Suprapubic skin (tissue), 4 donors: ENCODE data around the gene C1QTNF2. TPM values are rescaled to one million over a fixed set of nuclear protein-coding genes. Genes with fewer than 3 reads are reported as not detected.
A peak's percentile ranks its signal among the peaks of the same experiment; 100 is the strongest.

Experiments
- DNase-seq, 2 donors: peaks; one replicate each; pipeline ENCODE4 v3.0.0-alpha.2; 2019; ENCODE audit warnings: low spot score in 2 of 2
- H3K27ac ChIP-seq: fragments of 200-600 bp; sonication (generic); one replicate; pipeline ENCODE4 v1.5.1; 2019
- H3K27me3 ChIP-seq: fragments of 200-600 bp; sonication (generic); one replicate; pipeline ENCODE4 v1.5.1; 2019
- H3K36me3 ChIP-seq: fragments of 200-600 bp; sonication (generic); one replicate; pipeline ENCODE4 v1.5.1; 2019
- H3K4me1 ChIP-seq: fragments of 200-600 bp; sonication (generic); one replicate; pipeline ENCODE4 v1.5.1; 2019
- H3K4me3 ChIP-seq: fragments of 200-600 bp; sonication (generic); one replicate; pipeline ENCODE4 v1.5.1; 2019; ENCODE audit warnings: mild to moderate bottlenecking
- H3K9me3 ChIP-seq: fragments of 200-600 bp; sonication (generic); one replicate; pipeline ENCODE4 v1.5.1; 2019
- CTCF ChIP-seq, 2 donors: fragments of 200-600 bp in 1 of 2; fragments of 450-650 bp in 1 of 2; sonication (generic) in 1 of 2; IDR thresholded peaks; one replicate each; pipeline ENCODE4 v1.5.1; 2016 to 2019; ENCODE audit warnings: antibody characterized with exemption in 2 of 2, mild to moderate bottlenecking in 1 of 2, moderate library complexity in 1 of 2
- EP300 ChIP-seq: sonication (generic); formaldehyde crosslinking; IDR thresholded peaks from one replicate; pipeline ENCODE4 v1.6.1; 2017; ENCODE audit warnings: antibody characterized with exemption
- POLR2A ChIP-seq, 2 donors: fragments of 450-650 bp; IDR thresholded peaks; one replicate each; pipeline ENCODE4 v1.6.1; 2017; ENCODE audit warnings: antibody characterized with exemption in 2 of 2, mild to moderate bottlenecking in 2 of 2, moderate library complexity in 2 of 2
- POLR2AphosphoS5 ChIP-seq, 3 donors: sonication (generic); formaldehyde crosslinking; IDR thresholded peaks; one replicate each; pipeline ENCODE4 v1.6.1; 2017; ENCODE audit warnings: antibody characterized with exemption in 3 of 3
- WGBS: methylation state at CpG from one replicate; pipeline ENCODE4 v1.1.5; 2018; 5-methylcytosine and 5-hydroxymethylcytosine counted together
- total RNA-seq, 4 donors: library from RNA; depleted of rRNA; stranded (reverse); fragments of >200 nt; gene quantifications; one replicate each; pipeline ENCODE4 v1.1.0, GENCODE V29; 2016

C1QTNF2 gene
- total RNA-seq, 4 donors from 2014 or later, result 0.21 to 0.23 TPM; not detected in 2

DNA sequence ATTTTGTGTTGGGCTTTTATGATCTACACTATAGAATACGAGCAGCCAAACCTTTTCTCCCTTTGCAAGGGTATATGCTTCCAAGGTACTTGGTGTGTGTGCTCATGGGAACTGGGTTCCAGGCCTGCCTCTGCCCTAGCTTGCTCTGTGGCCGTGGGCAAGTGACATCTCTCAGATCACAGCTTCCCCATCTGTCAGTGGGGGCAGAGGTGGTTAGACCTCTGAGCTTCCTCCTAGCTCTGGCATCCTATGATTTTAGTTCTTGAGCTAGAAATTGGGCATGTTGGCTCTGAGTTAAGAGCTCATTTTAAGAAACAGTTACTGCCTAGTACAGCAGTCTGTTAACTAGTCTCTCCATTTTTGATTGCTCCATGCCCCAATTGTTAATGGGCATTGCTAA, 45.5 kb downstream of the C1QTNF2 start:
- WGBS, result 87% methylated on average over 2 of the region's 2 CpGs
- Histone ChIP-seq H3K27ac (no peak overlapping the region), H3K36me3 (no peaks in the 10 kb centered on the region), H3K4me1 (no peaks in the 10 kb centered on the region), H3K4me3 (no peak overlapping the region), H3K9me3 (no peaks in the 10 kb centered on the region), H3K27me3 (no peaks in the 10 kb centered on the region)
- DNase-seq, result no peak
- no peak for TF ChIP-seq POLR2A (IDR thresholded peaks at IDR 0.05)
- TF ChIP-seq POLR2AphosphoS5 (IDR thresholded peaks at IDR 0.05), result no peak
- TF ChIP-seq CTCF (IDR thresholded peaks at IDR 0.05), result no peak
- no peak for TF ChIP-seq EP300

- Histone ChIP-seq H3K9me3 (no peaks in the 10 kb centered on the region), H3K4me3 (no peak overlapping the region), H3K27ac (no peak overlapping the region), H3K27me3 (peaks cover 5% of the 10 kb centered on the region), H3K4me1 (no peaks in the 10 kb centered on the region), H3K36me3 (no peaks in the 10 kb centered on the region)
- no peak for DNase-seq
- WGBS, result 89% methylated on average over 4 of the region's 4 CpGs
- TF ChIP-seq EP300 (no peak), CTCF (IDR thresholded peaks at IDR 0.05) (no peak), POLR2A (IDR thresholded peaks at IDR 0.05) (no peak), POLR2AphosphoS5 (IDR thresholded peaks at IDR 0.05) (no peak)
These were observed 52.0 kb downstream of the C1QTNF2 start for GRCh38 chr5:160318409-160318808.

GRCh38 chr5:160317434-160317833, 53.0 kb downstream of the C1QTNF2 start:
- no peak for DNase-seq
- Histone ChIP-seq H3K27ac (no peak overlapping the region), H3K4me1 (peaks cover 7% of the 10 kb centered on the region), H3K27me3 (peaks cover 9% of the 10 kb centered on the region), H3K9me3 (no peaks in the 10 kb centered on the region), H3K36me3 (no peaks in the 10 kb centered on the region), H3K4me3 (no peak overlapping the region)
- TF ChIP-seq POLR2A (IDR thresholded peaks at IDR 0.05) (no peak), CTCF (IDR thresholded peaks at IDR 0.05) (no peak), POLR2AphosphoS5 (IDR thresholded peaks at IDR 0.05) (no peak), EP300 (no peak)
- 93% methylated on average over 5 of the region's 5 CpGs for WGBS

- no peak for TF ChIP-seq EP300
- TF ChIP-seq POLR2AphosphoS5 (IDR thresholded peaks at IDR 0.05), result no peak
- TF ChIP-seq POLR2A (IDR thresholded peaks at IDR 0.05), result no peak
- TF ChIP-seq CTCF (IDR thresholded peaks at IDR 0.05), result no peak
- Histone ChIP-seq H3K9me3 (no peaks in the 10 kb centered on the region), H3K36me3 (no peaks in the 10 kb centered on the region), H3K4me3 (no peak overlapping the region), H3K27ac (no peak overlapping the region), H3K27me3 (peaks cover 24% of the 10 kb centered on the region), H3K4me1 (peaks cover 19% of the 10 kb centered on the region)
- DNase-seq, result no peak
- 50% methylated on average over 1 of the region's 1 CpG for WGBS
These were observed 54.5 kb downstream of the C1QTNF2 start for GRCh38 chr5:160315968-160316367.

GRCh38 chr5:160312960-160313727, 57.3 kb downstream of the C1QTNF2 start:
- no peaks in the 10 kb centered on the region for H3K9me3 ChIP-seq
- peaks cover 27% of the 10 kb centered on the region for H3K27me3 ChIP-seq
- H3K36me3 ChIP-seq, result no peaks in the 10 kb centered on the region
- no peak overlapping the region for H3K27ac ChIP-seq
- peaks cover 19% of the 10 kb centered on the region for H3K4me1 ChIP-seq
- peak overlapping the region; percentile 69 for H3K4me3 ChIP-seq
- WGBS, result 31% methylated on average over 8 of the region's 8 CpGs
- TF ChIP-seq EP300 (no peak), POLR2A (IDR thresholded peaks at IDR 0.05) (no peak), POLR2AphosphoS5 (IDR thresholded peaks at IDR 0.05) (no peak), CTCF (IDR thresholded peaks at IDR 0.05) (no peak)
- DNase-seq, result no peak
